ENCODE measurements around the gene TRAPPC3L.

The TRAPPC3L gene

DNA sequence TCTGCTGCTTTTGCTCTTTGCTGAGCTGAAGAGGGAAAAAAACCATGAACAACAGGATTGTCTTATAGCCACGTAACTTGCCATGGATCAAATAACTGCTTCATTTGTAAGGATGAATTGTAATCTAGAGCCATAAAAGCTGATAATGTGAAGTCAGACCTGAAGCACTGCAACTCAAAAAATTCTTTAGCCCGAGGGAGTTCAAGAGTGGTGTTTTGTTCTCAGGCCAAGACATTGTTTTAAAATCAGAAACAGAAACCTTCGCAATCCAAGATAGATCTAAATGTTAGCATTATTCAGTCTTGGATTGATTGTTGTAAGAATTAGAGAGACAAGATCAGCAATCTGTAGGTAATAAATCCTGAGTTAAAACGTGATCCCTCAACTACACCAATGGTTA, at the start of gene TRAPPC3L:
Gene TRAPPC3L, minus strand, starts transcription at position 34 of the 400 bp plus-strand sequence. CDS start 170 bp downstream, outside the sequence.
- DNase-seq (ENCODE audit: low spot score): no peak

DNA sequence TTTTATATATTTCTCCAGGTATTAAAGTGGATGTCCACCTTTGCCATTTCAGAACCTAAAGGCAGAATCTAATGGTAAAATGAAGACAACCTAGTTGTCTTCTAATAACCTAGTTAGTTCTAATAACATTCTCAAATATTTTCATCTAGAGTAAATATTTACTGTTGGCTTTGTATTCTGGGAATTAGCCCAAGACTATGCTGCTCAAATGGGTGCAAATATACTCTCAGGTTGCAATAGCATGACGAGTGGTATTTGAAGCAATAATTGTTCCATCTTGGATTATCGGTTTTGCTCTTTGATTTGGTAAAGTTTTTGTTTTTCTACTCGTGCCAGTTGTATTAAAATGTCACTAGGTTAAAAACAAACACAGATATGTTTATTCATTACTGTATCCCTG, 49.8 kb upstream of the TRAPPC3L start:
- no peak for DNase-seq (ENCODE audit: low spot score)

DNA sequence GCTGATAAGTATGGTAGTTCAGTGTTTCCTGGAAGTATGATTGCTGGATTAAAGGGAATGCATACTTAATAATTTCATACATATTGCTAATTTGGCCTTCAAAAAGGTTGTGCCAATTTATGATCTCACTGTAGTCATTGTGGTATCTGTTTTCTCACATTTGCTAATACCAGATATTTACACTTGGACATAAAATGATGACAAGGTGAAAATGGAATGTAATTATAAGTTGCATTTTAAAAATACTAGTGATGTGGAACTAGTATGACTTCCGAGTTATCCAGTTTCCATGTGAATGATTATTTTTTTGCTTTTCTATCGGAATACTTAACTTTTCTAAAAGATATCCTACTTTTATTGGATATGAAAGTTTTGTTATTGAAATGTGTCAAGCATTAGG, 41.3 kb upstream of the TRAPPC3L start:
- no peak for DNase-seq (ENCODE audit: low spot score)

DNA sequence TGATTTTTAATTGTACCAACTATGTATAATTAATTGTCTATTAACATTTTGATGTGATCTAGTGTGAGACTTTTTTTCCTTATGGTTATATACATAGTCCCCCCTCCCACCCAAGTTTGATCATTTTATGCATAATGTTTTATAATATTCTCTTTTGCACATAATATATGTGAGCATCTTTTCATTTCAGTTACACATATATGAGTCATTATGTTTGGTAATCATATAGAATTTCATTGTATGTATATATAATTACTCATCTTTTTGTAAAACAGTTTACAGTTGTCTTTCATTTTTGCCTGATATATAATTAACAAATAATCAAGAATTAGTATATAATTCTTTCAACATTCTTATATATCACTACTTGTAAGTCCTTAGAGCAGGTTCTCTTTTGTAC, 40.8 kb upstream of the TRAPPC3L start:
- no peak for DNase-seq (ENCODE audit: low spot score)

DNA sequence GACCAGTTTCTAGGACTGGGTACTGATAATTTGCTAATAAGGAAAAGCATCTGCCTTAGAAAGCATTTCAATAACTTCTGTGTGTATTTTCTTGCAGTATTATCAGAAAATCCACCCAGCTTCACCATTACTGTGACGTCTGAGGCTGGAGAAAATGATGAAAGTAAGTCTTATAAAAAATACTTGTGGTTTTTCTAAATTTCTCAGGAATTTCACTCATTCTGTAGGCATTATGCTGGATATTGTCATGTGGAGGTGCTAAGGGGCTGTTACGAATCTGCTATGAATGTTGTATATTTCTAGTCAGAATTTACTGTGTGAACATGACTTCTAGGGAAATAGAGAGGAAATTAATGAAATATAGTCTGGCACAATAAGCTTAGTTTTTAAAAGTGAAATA, 34.7 kb upstream of the TRAPPC3L start:
- no peak for DNase-seq (ENCODE audit: low spot score)

DNA sequence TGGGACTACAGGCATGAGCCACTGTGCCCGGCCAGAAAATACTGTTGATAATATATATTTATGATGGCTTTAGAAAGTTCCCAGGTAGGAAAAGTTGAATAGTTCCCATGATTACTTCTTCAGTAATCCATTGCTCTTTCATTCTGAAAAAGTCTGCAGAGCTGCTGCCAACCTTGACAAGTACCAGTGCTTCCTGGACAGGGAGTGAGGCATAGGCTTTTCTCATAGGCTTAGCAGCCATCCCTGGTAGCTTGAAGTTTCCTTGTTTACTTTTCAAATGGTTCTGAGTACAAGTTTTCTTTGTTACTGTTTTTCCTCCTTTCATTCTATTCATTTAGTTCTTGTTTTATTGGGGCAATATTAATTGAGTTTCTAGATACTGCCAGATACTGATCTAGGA, 33.7 kb upstream of the TRAPPC3L start:
- DNase-seq (ENCODE audit: low spot score): no peak

DNA sequence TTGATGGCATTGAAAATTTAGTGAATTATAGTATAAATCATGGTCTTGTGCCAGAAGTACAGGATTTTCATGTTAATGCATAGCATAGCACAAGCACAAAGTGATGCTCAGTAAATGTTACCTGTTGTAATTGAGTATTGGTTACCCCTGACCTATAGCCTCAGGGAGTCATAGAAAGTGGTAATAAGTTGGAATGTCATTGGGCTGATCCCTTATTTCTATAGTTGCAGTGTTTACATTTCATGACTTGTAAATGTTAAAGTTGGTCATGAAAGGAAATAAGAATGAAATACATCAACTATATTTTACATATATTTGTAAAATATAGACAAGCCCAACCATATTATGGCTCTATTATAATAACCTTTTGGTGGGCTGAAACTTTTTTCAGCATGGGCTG, 32.9 kb upstream of the TRAPPC3L start:
- DNase-seq (ENCODE audit: low spot score): no peak

DNA sequence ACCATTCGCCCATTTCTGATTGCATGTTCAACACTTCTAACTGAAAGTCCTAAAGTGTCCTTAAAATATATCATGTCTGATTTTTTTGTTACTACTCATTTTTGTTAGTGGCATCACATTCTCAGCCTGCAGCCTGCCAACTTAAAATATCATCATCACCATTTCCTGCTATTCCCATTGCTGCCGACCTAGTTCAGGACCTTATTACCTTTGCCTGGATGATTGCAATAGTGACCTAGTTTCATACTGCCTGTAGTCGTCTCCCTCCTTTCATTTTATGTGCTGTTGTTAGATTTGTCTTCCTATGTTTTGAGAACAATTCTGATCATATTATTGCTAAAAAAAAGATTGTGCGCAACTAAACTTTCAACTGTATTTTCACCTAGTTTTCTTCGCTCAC, 32.0 kb upstream of the TRAPPC3L start:
- no peak for DNase-seq (ENCODE audit: low spot score)

DNA sequence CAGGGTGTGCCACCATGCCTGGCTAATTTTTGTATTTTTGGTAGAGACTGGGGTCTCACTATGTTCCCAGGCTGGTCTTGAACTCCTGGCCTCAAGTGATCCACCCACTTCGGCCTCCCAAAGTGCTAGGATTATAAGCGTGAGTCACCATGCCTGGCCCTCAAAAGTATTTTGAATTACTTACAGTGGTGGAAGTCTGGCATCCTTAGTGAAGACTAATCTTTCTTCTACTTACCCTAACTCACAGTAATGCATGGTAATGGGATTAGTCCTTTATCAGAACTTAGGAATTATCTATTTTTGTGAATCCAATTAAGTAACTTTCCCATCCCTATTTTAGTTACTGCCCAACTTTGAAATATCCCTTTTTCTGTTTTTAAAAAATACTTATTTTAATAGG, 29.7 kb upstream of the TRAPPC3L start:
- no peak for DNase-seq (ENCODE audit: low spot score)

DNA sequence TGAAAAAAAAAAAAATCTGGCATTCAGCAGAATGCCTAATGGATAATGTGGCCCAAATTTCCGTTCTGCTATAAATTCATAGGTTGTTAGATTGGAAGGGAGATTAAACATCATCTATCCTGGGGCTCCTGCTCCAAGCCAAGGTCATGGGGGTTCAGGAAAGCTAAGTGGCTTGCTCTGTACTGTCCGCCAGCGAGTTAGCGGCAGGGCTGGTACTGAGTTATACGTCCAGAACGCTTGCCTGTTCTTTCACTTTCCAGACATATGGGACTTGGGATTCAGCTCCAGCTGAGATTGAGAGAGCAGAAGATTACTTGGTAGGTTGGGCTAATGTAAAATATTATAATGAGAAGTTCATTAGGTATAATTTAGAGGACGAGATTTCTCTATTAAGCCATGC, 26.7 kb upstream of the TRAPPC3L start:
- peak; percentile 38 for DNase-seq (ENCODE audit: low spot score)

DNA sequence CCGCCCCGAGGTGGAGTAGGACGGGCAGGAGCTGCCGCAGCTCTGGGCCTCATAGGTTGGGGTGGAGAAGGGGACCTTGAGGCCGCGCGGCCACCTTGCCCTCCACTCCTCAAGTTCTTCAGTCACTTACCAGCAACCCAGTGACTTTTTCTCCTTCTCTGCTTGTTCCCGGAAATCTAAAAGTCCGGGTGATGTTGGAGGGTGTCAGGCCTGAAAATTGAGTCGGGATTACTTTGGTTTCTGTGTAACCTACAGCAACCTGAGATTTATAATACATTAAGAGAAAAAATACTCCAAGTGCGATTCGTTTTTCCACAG, 26.2 kb upstream of the TRAPPC3L start:
- DNase-seq (ENCODE audit: low spot score): no peak

DNA sequence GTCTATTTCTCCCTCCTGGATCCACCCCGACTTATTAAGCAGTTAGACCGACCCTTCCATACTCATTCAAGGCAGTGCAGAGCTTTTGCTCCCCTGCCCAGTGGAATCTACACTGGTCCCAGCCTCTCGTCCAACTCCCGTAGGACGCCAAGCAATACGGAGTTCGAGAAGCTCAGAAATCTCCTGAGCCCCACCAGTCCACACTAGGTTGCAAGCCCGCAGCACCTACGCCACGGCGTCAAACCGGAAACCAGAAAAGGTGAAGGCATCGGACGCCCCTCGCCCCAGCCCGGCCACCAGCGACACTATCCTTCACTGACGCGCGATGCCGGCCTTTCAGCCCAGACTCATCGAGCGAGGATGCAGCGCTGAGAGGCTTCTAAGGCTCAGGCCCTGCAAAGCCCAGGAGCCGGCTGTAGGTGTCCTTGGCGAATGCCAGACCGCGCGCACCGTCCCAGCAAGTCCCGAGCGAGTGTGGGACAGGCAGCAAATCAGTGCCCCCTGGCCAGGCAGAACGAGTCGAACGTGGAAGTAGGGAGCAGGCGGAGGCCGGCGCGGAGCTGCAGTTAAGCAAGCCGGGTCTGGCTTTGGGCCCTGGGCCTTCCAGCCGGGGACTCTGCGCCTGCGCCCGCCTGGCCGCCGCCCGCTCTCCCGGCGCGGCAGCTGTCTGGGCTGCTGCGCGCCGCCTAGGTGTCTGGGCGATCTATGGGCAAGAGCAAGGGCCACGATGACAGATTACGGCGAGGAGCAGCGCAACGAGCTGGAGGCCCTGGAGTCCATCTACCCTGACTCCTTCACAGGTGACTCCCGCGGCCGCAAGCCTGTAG, 25.6 kb upstream of the TRAPPC3L start, which contains the start of gene RWDD1:
Gene RWDD1, plus strand, starts transcription at position 649 of the 827 bp plus-strand sequence. Its CDS starts 79 bp downstream, at position 728.
- DNase-seq (ENCODE audit: low spot score): peak; percentile 96

DNA sequence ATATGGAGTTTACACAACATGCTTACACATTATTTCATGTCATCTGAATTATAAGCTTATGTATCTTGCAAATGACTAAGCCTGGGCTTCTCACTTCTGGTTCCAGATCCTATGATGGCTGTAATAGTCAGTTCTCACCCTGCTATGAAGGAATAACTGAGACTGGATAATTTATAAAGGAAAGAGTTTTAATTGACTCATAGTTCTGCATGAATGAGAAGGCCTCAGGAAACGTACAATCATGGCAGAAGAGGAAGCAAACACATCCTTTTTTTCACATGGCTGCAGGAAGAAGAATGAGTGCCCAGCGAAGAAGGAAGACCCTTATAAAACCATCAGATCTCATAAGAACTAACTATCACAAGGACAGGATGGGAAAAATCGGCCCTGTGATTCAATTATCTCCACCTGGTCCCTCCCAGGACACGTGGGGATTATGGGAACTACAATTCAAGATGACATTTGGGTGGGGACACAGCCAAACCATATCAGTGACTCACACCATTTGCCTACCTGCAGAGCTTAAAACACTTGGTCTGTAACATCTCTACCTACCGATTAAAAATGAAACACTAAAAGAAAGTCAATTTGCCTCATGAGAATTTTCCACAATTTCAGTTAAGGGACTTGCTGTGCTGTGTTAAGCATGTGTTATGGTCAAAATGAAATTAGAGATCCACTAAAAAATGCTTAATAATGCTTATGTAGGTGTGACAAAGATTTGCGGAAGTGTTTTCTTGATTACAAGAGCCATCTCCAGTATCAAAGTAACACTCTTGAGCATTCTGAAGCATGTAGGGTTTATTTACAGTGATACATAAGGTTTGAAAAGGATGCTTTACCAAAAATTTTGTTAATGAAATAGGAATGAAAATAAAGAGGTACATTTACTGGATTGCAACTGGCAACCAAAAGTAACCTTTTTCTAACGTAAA, 23.6 kb upstream of the TRAPPC3L start:
- DNase-seq (ENCODE audit: low spot score): no peak

DNA sequence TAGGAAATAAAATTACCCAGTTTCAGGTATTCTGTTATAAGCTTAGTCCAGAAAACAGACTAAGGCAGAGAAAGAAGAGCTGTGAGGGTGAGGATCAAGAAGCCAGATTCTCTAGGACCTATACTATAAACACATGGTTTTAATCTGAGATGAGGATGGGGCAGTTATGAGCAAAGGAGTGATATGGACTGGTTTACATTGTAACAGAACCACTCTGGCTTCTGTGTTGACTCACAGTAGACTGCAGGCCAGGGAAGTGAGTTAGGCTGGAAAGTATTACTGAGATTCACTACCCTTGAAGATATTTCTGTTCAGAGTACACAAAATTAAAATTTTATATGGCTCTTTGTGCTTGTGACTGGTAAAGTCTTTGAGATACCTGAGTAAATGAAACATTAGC, 22.6 kb upstream of the TRAPPC3L start:
- DNase-seq (ENCODE audit: low spot score): no peak

DNA sequence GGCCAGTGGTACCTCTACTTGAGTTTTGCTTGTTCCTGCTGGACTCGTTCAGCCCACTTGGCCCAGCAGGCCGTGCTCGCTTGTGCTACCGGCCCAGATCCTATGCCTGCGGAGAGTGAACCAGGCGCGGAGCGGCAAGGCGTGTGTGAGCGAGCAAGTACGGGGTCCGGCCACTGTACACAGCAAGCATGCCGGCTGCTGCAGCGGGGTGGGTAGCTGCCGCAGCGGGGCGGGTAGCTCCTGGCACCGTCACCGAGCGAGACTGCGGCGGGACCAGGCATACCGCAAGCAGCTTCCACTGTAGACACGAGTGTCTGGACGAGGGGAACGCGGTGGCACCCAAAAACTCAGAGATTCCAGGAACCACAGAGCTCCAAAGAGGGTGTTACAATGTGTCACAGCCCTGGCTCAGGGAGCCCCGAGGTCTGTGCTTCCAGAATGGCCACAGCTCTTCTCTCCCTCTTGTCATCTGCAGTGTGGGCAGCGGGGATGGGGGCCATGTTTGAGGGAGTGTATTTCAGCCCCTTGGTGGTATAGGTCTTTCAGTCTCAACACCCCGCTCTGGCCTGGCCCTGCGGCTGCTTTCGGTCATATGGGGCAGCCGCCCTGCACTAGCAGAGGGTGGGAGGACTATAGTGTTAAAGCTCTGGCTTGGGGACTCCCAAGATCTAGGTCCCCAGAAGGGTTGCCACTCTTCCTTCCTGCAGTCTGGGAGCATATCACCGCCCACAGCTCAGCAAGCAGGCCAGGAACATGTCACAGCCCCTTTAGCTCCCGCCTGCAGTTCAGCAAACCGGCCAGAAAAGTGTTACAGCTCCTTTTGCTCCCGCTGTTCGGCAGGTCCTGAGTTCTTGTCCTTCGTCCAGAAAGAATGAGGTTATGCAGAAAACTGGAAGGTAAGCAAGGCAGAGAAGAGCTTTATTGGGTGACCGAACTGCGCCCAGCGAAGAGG, 19.7 kb upstream of the TRAPPC3L start:
- peak; percentile 15 for DNase-seq (ENCODE audit: low spot score)

DNA sequence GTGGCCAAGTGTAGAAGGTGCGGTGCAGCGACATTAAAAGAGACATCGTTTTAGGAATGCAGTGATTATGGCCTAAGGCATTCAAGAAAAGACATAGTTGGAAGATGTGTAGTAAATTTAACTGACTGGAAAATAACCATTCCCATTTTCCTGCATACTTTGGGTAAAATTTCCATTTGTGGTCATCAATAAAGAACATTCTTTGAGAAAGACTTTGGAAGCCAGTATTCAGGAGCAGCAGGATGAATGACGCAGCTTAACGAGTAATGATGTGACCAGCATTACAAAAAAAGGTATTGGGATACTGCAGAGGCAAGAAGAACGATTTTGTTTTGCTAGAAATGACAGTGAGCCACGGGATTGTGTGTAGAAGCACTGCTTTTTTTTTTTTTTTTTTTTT, 18.8 kb upstream of the TRAPPC3L start:
- DNase-seq (ENCODE audit: low spot score): no peak

DNA sequence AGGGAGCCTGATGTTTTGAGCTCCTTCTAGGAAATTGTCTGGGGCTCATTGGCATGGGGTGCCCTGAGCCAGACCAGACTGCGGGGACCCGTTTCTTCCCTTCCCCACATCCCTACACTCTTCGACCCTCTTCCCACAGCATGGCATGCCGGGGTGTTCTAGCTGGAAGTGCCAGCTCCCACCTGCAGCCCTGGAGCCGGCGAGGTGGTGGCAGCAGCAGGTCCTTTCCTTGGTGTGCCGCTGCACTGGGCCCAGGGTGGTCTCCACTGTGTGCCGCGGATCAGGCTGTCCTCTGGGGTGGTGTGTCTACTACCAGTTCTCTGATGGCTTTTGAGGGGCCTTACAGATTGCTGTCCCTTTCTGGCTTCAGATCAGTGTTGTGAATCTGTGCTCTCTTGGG, 18.3 kb upstream of the TRAPPC3L start:
- no peak for DNase-seq (ENCODE audit: low spot score)

DNA sequence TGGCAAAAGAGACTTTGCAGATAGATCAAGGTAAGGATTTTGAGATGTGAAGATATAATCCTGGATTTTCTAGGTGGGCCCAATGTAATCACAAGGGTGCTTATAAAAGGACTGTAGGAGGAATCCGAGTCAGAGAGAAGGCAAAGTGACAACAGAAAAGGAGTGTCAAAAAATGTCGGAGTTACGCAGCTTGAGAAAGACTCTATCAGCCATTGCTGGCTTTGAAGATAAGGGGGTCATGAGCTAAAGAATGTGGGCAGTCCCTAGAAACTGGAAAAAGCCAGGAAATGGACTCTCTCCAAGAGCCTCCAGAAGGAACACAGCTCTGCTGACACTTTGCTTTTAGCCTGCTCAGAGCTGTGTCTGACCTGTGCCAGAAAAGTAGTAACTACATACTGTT, 17.1 kb upstream of the TRAPPC3L start:
- DNase-seq (ENCODE audit: low spot score): no peak

DNA sequence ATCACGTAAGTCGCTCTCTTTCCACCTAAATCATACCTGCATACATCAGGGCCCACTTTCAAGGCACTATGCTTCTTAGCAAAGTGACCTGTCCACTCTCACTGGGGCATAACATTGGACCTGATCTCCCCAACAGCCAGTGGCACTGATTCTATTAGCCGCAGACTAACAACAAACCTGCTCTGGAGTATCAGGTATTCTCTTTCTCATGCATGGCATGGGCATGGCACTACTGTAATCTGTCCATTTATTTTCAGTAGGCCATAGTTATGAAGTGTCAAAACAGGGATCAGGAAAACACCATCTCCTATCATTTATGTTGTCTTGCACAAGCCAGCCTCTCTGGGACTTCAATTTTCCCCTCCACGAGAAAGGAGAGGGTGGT, 16.5 kb upstream of the TRAPPC3L start:
- DNase-seq (ENCODE audit: low spot score): no peak

DNA sequence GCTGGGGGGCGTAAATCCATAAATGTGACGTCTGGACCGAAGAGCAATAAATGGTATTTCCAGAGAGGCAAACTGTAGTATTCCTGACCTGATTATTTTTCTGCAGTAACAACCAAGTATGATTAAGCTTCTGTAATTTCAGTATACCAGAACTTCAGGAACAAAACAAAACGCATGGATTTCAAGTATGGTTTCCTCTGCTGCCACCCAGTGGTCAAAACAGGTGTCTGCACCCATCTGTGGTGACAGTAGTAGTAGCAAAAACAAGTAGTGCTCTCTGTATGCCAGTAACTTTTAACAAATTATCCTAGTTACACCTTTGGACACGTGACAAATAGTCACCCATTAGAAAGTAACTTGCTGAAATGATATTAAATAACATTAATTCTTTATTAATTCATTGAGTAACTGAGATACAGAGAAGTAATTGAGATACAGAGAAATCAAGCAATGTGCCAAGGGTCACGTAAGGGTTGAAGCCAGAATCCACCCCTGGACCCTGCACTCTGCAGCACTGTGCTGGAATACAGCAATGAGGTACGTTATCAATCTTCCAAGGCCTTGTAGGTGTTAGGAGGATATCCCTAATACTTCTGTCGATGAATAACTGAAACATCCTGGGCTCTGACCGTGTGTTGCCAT, 16.0 kb upstream of the TRAPPC3L start:
- peak; percentile 57 for DNase-seq (ENCODE audit: low spot score)

DNA sequence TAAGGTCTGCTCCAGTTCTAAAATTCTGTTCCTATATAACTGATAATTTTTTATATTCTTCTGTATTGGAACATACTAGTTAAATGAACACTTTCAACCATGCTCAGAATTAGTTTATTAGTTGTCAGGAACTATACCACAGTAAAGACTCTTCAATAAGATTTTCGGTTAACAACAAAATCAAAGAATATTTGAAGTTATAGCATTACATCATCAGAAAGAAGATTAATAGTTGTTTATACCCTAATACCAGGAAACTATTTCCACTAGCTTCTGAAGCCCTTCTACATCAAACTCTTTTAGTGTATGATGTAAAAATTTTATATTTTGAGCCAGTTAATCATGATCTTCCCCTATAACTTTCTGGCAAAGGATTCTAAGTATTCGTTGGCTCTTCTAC, 14.6 kb upstream of the TRAPPC3L start:
- DNase-seq (ENCODE audit: low spot score): no peak

DNA sequence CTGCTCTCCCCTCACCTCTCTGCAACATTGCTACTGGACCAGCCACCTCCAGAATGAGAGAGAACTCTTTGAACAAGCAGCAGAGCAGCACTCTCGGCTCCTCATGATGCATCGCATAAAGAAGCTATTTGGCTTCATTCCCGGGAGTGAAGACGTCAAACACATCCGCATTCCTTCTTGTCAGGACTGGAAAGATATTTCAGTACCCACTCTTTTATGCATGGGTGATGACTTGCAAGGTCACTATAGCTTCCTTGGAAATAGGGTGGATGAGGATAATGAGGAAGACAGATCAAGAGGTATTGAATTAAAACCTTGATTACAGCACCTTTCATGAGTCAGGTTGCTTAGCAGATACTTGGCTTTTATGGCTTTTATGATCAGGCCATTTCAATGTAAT, 12.4 kb upstream of the TRAPPC3L start:
- DNase-seq (ENCODE audit: low spot score): no peak
